ENCODE results near the gene DNAH7.

DNAH7 gene

GRCh38 chr2:195805283-195805976, 263.2 kb downstream of the DNAH7 start:
- DNase-seq (ENCODE audit: low spot score) = no peak

GRCh38 chr2:195795879-195796278, 272.8 kb downstream of the DNAH7 start:
- no peak for DNase-seq (ENCODE audit: low spot score)

- no peak for DNase-seq (ENCODE audit: low spot score)
Observed at GRCh38 chr2:195793881-195794280, 274.8 kb downstream of the DNAH7 start.

GRCh38 chr2:195782156-195782555, 286.5 kb downstream of the DNAH7 start:
- DNase-seq (ENCODE audit: low spot score) = no peak

- no peak for DNase-seq (ENCODE audit: low spot score)
Observed at GRCh38 chr2:195779491-195779890, 289.1 kb downstream of the DNAH7 start.

GRCh38 chr2:195769975-195770374, 298.7 kb downstream of the DNAH7 start:
- DNase-seq (ENCODE audit: low spot score) = no peak

GRCh38 chr2:195768431-195768830, 300.2 kb downstream of the DNAH7 start:
- DNase-seq (ENCODE audit: low spot score) = no peak

GRCh38 chr2:195766691-195767090, 301.9 kb downstream of the DNAH7 start:
- no peak for DNase-seq (ENCODE audit: low spot score)

- no peak for DNase-seq (ENCODE audit: low spot score)
Observed at GRCh38 chr2:195763866-195764265, 304.8 kb downstream of the DNAH7 start.

GRCh38 chr2:195759877-195760276, 308.8 kb downstream of the DNAH7 start:
- no peak for DNase-seq (ENCODE audit: low spot score)

- DNase-seq (ENCODE audit: low spot score) = no peak
Observed at GRCh38 chr2:195758846-195759245, 309.8 kb downstream of the DNAH7 start.

- no peak for DNase-seq (ENCODE audit: low spot score)
Observed at GRCh38 chr2:195756218-195756942, 312.3 kb downstream of the DNAH7 start.

- DNase-seq (ENCODE audit: low spot score) = no peak
Observed at GRCh38 chr2:195741191-195741590, 327.4 kb downstream of the DNAH7 start.

GRCh38 chr2:195737511-195738325, 330.9 kb downstream of the DNAH7 start:
- DNase-seq (ENCODE audit: low spot score) = no peak

- DNase-seq (ENCODE audit: low spot score) = no peak
Observed at GRCh38 chr2:195735347-195735746, 333.3 kb downstream of the DNAH7 start.

- DNase-seq (ENCODE audit: low spot score) = no peak
Observed at GRCh38 chr2:195734931-195735330, 333.7 kb downstream of the DNAH7 start.

GRCh38 chr2:195734395-195734794, 334.2 kb downstream of the DNAH7 start:
- DNase-seq (ENCODE audit: low spot score) = no peak

- no peak for DNase-seq (ENCODE audit: low spot score)
Observed at GRCh38 chr2:195733831-195734230, 334.8 kb downstream of the DNAH7 start.

- DNase-seq (ENCODE audit: low spot score) = no peak
Observed at GRCh38 chr2:195732574-195732973, 336.1 kb downstream of the DNAH7 start.

- DNase-seq (ENCODE audit: low spot score) = no peak
Observed at GRCh38 chr2:195730912-195731311, 337.7 kb downstream of the DNAH7 start.

- DNase-seq (ENCODE audit: low spot score) = no peak
Observed at GRCh38 chr2:195727106-195727505, 341.5 kb downstream of the DNAH7 start.

GRCh38 chr2:195722075-195722474, 346.6 kb downstream of the DNAH7 start:
- no peak for DNase-seq (ENCODE audit: low spot score)

GRCh38 chr2:195721042-195721441, 347.6 kb downstream of the DNAH7 start:
- DNase-seq (ENCODE audit: low spot score) = no peak
